SK-N-MC (cell line): ENCODE results near the gene SLC6A12.
"Not testable (repeated sequence)": the region's sequence is repeated elsewhere in the genome, so short reads cannot be mapped to it uniquely, and the experiment has no call there.

ENCODE experiments used
- EZH2 ChIP-seq: fragments of 200-600 bp; sonication (generic); IDR thresholded peaks from one replicate; pipeline ENCODE4 v1.6.1; 2017; ENCODE audit warnings: antibody characterized with exemption
- POLR2AphosphoS5 ChIP-seq: IDR thresholded peaks from 2 replicates; pipeline ENCODE4 v1.6.1; 2012; ENCODE audit warnings: mild to moderate bottlenecking, low read depth, low read length, borderline replicate concordance

- not testable (repeated sequence) for TF ChIP-seq POLR2AphosphoS5, EZH2
Measured at GRCh38 chr12:187986-188909, 25.7 kb downstream of the SLC6A12 start.
